PC-3 (cell line): ENCODE data around the gene FNDC4.

Experiments
- EZH2 ChIP-seq: fragments of 300-600 bp; sonication (generic); IDR thresholded peaks from one replicate; pipeline ENCODE4 v1.6.1; 2017; ENCODE audit warnings: antibody characterized with exemption, mild to moderate bottlenecking, low read length; ENCODE audit not compliant: unreplicated experiment
- TF ChIP-seq, protein P1 (sequence below): fragments of 300-600 bp; sonication (generic); conservative IDR thresholded peaks from 2 replicates; pipeline ENCODE4 v1.5.1; 2017; ENCODE audit warnings: antibody characterized with exemption, low read depth, mild to moderate bottlenecking, low read length

DNA sequence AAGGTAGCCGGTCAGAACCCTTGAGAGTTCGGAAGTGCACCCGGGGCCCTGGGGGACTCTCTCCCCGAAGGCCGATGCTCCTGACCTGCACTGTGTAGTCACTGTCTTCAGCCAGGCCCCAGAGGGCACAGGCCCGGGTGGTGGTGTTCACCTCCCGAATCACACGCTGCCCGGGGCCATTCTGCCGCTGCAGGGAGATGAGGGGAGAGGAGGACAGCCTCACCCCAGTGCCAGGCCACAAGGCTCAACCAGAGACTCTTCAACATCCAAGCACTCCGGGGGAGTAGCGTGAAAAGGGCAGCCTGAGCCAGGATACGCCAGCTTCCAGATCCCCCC is 1.1 kb downstream of the FNDC4 start:
- TF ChIP-seq, protein P1, sequence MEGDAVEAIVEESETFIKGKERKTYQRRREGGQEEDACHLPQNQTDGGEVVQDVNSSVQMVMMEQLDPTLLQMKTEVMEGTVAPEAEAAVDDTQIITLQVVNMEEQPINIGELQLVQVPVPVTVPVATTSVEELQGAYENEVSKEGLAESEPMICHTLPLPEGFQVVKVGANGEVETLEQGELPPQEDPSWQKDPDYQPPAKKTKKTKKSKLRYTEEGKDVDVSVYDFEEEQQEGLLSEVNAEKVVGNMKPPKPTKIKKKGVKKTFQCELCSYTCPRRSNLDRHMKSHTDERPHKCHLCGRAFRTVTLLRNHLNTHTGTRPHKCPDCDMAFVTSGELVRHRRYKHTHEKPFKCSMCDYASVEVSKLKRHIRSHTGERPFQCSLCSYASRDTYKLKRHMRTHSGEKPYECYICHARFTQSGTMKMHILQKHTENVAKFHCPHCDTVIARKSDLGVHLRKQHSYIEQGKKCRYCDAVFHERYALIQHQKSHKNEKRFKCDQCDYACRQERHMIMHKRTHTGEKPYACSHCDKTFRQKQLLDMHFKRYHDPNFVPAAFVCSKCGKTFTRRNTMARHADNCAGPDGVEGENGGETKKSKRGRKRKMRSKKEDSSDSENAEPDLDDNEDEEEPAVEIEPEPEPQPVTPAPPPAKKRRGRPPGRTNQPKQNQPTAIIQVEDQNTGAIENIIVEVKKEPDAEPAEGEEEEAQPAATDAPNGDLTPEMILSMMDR = no peak
- TF ChIP-seq EZH2 = no peak
